Heart left ventricle (tissue), 16 donors: ENCODE results near the gene AFMID. TPM values are rescaled to one million over a fixed set of nuclear protein-coding genes. Genes with fewer than 3 reads are reported as not detected.

ENCODE experiments used
- ATAC-seq, 4 donors: fragments of 200-7000 bp; cut with Tn5 transposase; one replicate each; pipeline ENCODE4 v1.9.1; 2020 to 2022; ENCODE audit warnings: moderate library complexity in 4 of 4, mild to moderate bottlenecking in 3 of 4, moderate number of reproducible peaks in 1 of 4
- DNase-seq, 5 donors: peaks; one replicate each; pipeline ENCODE4 v3.0.0-alpha.2; 2020
- H3K27ac ChIP-seq, 12 donors: fragments of 200-600 bp; sonication (generic) in 4 of 12; one replicate each; pipeline versions ENCODE4 v1.5.0 to v1.8.0; 2016 to 2022; ENCODE audit warnings: mild to moderate bottlenecking in 2 of 12
- H3K27me3 ChIP-seq, 9 donors: fragments of 200-600 bp; sonication (generic) in 2 of 9; one replicate each; pipeline versions ENCODE4 v1.5.1 to v1.8.0; 2016 to 2022; ENCODE audit warnings: mild to moderate bottlenecking in 3 of 9
- H3K36me3 ChIP-seq, 9 donors: fragments of 200-600 bp; sonication (generic) in 2 of 9; one replicate each; pipeline versions ENCODE4 v1.5.0 to v1.8.0; 2018 to 2022; ENCODE audit warnings: mild to moderate bottlenecking in 2 of 9
- H3K4me1 ChIP-seq, 12 donors: fragments of 200-600 bp; sonication (generic) in 4 of 12; one replicate each; pipeline versions ENCODE4 v1.5.0 to v1.8.0; 2016 to 2022; ENCODE audit warnings: mild to moderate bottlenecking in 3 of 12
- H3K4me3 ChIP-seq, 12 donors: fragments of 200-600 bp; sonication (generic) in 4 of 12; one replicate each; pipeline versions ENCODE4 v1.5.0 to v1.8.0; 2017 to 2022; ENCODE audit warnings: mild to moderate bottlenecking in 9 of 12, moderate library complexity in 4 of 12
- H3K9me3 ChIP-seq, 12 donors: fragments of 200-600 bp; sonication (generic) in 4 of 12; one replicate each; pipeline versions ENCODE4 v1.5.0 to v1.8.0; 2016 to 2022; ENCODE audit warnings: mild to moderate bottlenecking in 1 of 12
- POLR2A ChIP-seq, 2 donors: fragments of 450-650 bp; IDR thresholded peaks; one replicate each; pipeline ENCODE4 v1.6.1; 2017; ENCODE audit warnings: antibody characterized with exemption in 2 of 2, mild to moderate bottlenecking in 2 of 2, moderate library complexity in 2 of 2
- WGBS, 4 donors: extraction: QIAGEN DNeasy Blood & Tissue Kit in 2 of 4; methylation state at CpG; one replicate each; pipeline versions ENCODE4 v1.1.5 to v1.1.7; 2013 to 2018; 5-methylcytosine and 5-hydroxymethylcytosine counted together
- intact Hi-C, 10 donors: fragments of 100-400 bp; cut with DNase I; formaldehyde crosslinking; loops; one replicate each; pipeline versions ENCODE4 v1.11.1 to v1.14.2; 2022
- polyA plus RNA-seq, 2 donors: library from polyadenylated mRNA; stranded (reverse); fragments of 200-250 nt; gene quantifications; one replicate each; pipeline ENCODE4 v1.2.3, GENCODE V29; 2013
- total RNA-seq, 9 donors: library from RNA; depleted of rRNA in 2 of 9; stranded (reverse); fragments of >200 nt in 2 of 9; fragmentation: NEBNext Ultra II Directional in 3 of 9; extraction: Animal tissue kit (Norgen Biotek cat#: 25700) in 3 of 9; gene quantifications; one replicate each; pipeline versions ENCODE4 v1.1.0 to v1.2.4, GENCODE V29; 2016 to 2023
- TF ChIP-seq, protein P1 (sequence below), 12 donors: fragments of 200-600 bp; sonication (generic) in 4 of 12; IDR thresholded peaks; one replicate each; pipeline versions ENCODE4 v1.5.0 to v1.8.0; 2018 to 2022; ENCODE audit warnings: antibody characterized with exemption in 12 of 12, mild to moderate bottlenecking in 5 of 12
- donor health status: ischemic (EF 13 %, LVEDD 7.1; RV severe dilation, severe dysfunction).
- donor health status: healthy with polysubstance abuse.
- donor health status: DM: no; HTN: yes; CAD: no.
- donor health status: DM: no; HTN: no; CAD: no.
- donor health status: ischemic (EF 25% LVEDD 6.9; RV normal size, moderate dysfunction).
- donor health status: ischemic (EF 25% LVEDD 5.7; RV mildly dilated, moderate dysfunction).
- donor health status: healthy.
- donor health status: DM: yes; HTN: yes; CAD: no.
- donor health status: ischemic (EF 35%, LVEDD 5.7; RV mildly dilated, moderate dysfunction).
- donor health status: nonischemic (EF 11% LVEDD 7.7; RV severe dilation, severe dysfunction).
- donor health status: DM: yes; HTN: yes; CAD: no.
- donor health status: PGD.
- donor health status: ischemic (EF 29% LVEDD 5.4; RV normal size, mild dysfunction).
- donor health status: nonischemic (EF 23%, LVEDD 6.1; RV moderate dilation, normal function).

The AFMID gene
- total and polyA plus RNA-seq, 11 donors, result 12.8 to 86.6 (median 30.2) TPM

DNA sequence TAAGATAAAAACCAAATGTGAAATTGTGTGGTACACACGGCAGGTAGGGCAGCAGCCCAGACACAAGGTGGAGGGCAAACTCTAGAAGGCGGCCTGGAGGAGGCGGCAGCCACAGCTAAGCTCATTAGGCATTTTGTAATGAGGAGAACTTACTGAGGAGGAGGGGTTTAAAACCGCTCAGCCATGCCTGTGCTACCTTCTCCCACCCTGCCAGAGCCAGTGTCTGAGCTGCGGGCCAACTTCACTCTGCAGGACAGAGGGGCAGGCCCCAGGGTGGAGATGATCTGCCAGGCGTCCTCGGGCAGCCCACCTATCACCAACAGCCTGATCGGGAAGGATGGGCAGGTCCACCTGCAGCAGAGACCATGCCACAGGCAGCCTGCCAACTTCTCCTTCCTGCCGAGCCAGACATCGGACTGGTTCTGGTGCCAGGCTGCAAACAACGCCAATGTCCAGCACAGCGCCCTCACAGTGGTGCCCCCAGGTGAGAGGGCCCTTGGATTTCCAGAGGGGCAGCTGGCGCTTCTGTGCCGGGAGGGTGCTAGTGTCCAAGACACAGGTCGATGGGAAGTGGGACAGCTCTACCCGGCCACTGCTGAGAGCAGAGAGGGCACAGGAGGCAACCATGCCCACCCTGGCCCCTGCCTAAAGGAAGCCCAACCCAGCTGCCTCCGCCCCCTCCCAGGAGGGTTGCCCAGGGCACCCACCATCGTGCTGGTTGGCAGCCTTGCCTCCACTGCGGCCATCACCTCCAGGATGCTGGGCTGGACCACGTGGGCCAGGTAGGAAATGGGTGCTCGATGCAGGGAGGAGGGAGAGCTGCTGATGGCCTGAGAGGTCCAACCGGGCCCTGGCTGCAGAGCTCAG lies 23.0 kb upstream of the AFMID start:
- Histone ChIP-seq H3K27me3 (no peaks in the 10 kb centered on the region), H3K9me3 (no peaks in the 10 kb centered on the region), H3K4me1 (peaks cover 0 to 13% (median 4%) of the 10 kb centered on the region in 12 donors), H3K4me3 (no peak overlapping the region), H3K27ac (no peak overlapping the region), H3K36me3 (no peaks in the 10 kb centered on the region)
- intact Hi-C loops, result no loop called here
- 65 to 76% (median 70%) methylated on average over 18 to 22 of the region's 22 CpGs for WGBS, 4 donors
- ATAC-seq (no peak), DNase-seq (no peak)
- TF ChIP-seq POLR2A (IDR thresholded peaks at IDR 0.05), result no peak
- TF ChIP-seq, protein P1, sequence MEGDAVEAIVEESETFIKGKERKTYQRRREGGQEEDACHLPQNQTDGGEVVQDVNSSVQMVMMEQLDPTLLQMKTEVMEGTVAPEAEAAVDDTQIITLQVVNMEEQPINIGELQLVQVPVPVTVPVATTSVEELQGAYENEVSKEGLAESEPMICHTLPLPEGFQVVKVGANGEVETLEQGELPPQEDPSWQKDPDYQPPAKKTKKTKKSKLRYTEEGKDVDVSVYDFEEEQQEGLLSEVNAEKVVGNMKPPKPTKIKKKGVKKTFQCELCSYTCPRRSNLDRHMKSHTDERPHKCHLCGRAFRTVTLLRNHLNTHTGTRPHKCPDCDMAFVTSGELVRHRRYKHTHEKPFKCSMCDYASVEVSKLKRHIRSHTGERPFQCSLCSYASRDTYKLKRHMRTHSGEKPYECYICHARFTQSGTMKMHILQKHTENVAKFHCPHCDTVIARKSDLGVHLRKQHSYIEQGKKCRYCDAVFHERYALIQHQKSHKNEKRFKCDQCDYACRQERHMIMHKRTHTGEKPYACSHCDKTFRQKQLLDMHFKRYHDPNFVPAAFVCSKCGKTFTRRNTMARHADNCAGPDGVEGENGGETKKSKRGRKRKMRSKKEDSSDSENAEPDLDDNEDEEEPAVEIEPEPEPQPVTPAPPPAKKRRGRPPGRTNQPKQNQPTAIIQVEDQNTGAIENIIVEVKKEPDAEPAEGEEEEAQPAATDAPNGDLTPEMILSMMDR (IDR thresholded peaks at IDR 0.05), result no peak

DNA sequence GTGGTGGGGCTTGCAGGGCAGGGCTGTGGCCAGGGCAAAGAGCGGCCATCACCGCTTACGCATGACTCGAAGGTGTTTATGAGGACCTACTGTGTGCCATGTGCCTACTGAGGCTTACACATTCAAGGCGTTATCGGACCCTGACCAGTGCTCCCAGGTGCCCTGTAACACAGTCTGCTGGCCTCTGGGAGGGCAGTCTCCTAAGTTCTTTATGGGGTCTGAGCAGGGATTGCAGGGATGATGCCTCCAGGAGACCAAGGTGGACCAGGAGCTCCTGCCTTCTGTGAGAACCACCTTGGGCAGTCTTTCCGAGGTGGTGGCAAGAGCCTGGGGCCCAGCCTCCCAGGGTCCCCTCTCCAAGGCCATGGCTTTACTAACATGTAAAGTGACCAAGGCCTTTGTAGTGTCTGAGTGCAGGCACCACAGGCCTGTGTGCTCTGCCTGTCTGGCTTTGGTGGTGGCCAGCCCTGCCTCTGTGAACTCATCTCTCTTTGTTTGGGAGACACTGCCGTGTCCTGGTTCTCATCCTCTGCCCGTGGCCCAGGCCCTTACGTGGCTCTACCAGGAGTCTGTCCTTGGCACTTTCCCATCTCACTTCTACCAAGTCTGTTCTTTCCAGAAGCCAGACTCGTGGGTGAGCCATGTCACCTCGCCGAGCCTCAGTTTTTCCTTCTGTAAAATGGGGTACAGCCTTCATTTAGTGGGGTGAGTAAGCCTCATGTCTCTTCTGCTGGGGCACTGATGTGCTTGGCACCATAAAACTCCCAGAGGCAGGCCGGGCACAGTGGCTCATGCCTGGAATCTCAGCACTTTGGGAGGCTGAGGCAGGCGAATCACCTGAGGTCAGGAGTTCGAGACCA lies 22.2 kb upstream of the AFMID start:
- intact Hi-C loops, result no loop called here
- TF ChIP-seq POLR2A (IDR thresholded peaks at IDR 0.05), result no peak
- TF ChIP-seq, protein P1 (IDR thresholded peaks at IDR 0.05), result no peak
- no peaks in the 10 kb centered on the region for H3K9me3 ChIP-seq
- H3K36me3 ChIP-seq, result no peaks in the 10 kb centered on the region
- H3K27ac ChIP-seq, result no peak overlapping the region
- H3K27me3 ChIP-seq, result no peaks in the 10 kb centered on the region
- no peak overlapping the region for H3K4me3 ChIP-seq
- DNase-seq (no peak), ATAC-seq (no peak)
- H3K4me1 ChIP-seq, result peaks cover 0 to 22% (median 12%) of the 10 kb centered on the region in 12 donors
- 92 to 97% (median 96%) methylated on average over 15 to 16 of the region's 16 CpGs for WGBS, 4 donors

DNA sequence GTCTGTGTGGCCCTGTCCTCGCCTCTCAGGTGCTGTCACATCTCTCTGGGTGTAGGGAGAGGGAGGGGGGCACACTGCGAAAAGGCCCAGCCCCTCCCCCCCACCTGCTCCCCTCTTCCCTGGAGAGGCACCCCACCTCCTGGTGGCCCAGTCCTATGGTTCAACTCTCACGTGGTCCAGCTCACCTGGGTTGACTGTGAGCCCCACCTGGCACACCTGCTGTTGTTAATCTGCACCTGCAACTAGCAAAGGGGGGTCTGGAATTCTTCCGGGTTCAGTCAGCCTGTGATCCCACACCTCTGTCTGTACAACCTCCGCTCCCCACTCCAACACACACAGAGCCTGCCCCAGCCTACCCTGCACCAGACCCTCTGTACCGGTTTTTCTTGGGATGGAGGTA lies 20.7 kb upstream of the AFMID start:
- WGBS, 4 donors, result 78 to 86% (median 82%) methylated on average over 5 to 6 of the region's 6 CpGs
- peaks cover 0 to 27% (median 13%) of the 10 kb centered on the region in 12 donors for H3K4me1 ChIP-seq
- peaks cover 0 to 10% (median 0%) of the 10 kb centered on the region in 9 donors for H3K36me3 ChIP-seq
- no peaks in the 10 kb centered on the region for H3K27me3 ChIP-seq
- H3K9me3 ChIP-seq, result no peaks in the 10 kb centered on the region
- H3K4me3 ChIP-seq, result no peak overlapping the region
- TF ChIP-seq, protein P1 (IDR thresholded peaks at IDR 0.05), result no peak
- TF ChIP-seq POLR2A (IDR thresholded peaks at IDR 0.05), result no peak
- no peak for DNase-seq
- intact Hi-C loops, result no loop called here
- no peak overlapping the region for H3K27ac ChIP-seq
- ATAC-seq, result no peak
